ENCODE measurements around the gene RGS1.

Gene RGS1

GRCh38 chr1:192529031-192529755 is 46.4 kb upstream of the RGS1 start (continued):
- no peak for TF ChIP-seq ZSCAN30 (tag by site-specific recombination; IDR thresholded peaks at IDR 0.05)
- TF ChIP-seq INSM2 (tag by site-specific recombination; IDR thresholded peaks at IDR 0.05), result no peak
- no peak for TF ChIP-seq ZNF623 (tag by site-specific recombination; IDR thresholded peaks at IDR 0.05)
- no peak for TF ChIP-seq ZBTB48 (tag by site-specific recombination; IDR thresholded peaks at IDR 0.05)
- TF ChIP-seq OSR2 (tag by site-specific recombination; IDR thresholded peaks at IDR 0.05), result no peak
- TF ChIP-seq ZBTB20 (tag by site-specific recombination; IDR thresholded peaks at IDR 0.05), result no peak

GRCh38 chr1:192529811-192530210 is 45.8 kb upstream of the RGS1 start:
- CTCF ChIA-PET, result no interaction called here
- H3K36me3 ChIP-seq (ENCODE audit: control insufficient read depth in 2 of 2, insufficient read depth in 1 of 2, low read length in 2 of 2), result no peaks in the 10 kb centered on the region
- no peak overlapping the region for H3K4me3 ChIP-seq (ENCODE audit: low read depth, low read length)
- H3K4me1 ChIP-seq (ENCODE audit: control insufficient read depth, insufficient read depth, low read length), result no peaks in the 10 kb centered on the region
- TF ChIP-seq ZNF433 (tag by site-specific recombination; IDR thresholded peaks at IDR 0.05; ENCODE audit: low read depth), result no peak
- no peak for TF ChIP-seq BCL11B (tag by site-specific recombination; IDR thresholded peaks at IDR 0.05; ENCODE audit: low read depth)
- no peak for TF ChIP-seq YY1 (tag by site-specific recombination; IDR thresholded peaks at IDR 0.05)
- TF ChIP-seq ZNF843 (tag by site-specific recombination; IDR thresholded peaks at IDR 0.05), result no peak
- no peak for TF ChIP-seq ZNF488 (tag by site-specific recombination; IDR thresholded peaks at IDR 0.05)
- TF ChIP-seq ZNF792 (tag by site-specific recombination; IDR thresholded peaks at IDR 0.05), result no peak
- TF ChIP-seq TCF7L2 (IDR thresholded peaks at IDR 0.05; ENCODE audit: borderline replicate concordance, low read depth, low read length), result no peak
- TF ChIP-seq ZNF645 (tag by site-specific recombination; IDR thresholded peaks at IDR 0.05), result no peak
- no peak for TF ChIP-seq ZNF223 (tag by site-specific recombination; IDR thresholded peaks at IDR 0.05)
- TF ChIP-seq ZNF132 (tag by site-specific recombination; IDR thresholded peaks at IDR 0.05; ENCODE audit: borderline replicate concordance), result no peak
- no peak for TF ChIP-seq ZNF626 (tag by site-specific recombination; IDR thresholded peaks at IDR 0.05)
- TF ChIP-seq ZNF629 (tag by site-specific recombination; IDR thresholded peaks at IDR 0.05), result no peak
- no peak for TF ChIP-seq ZNF560 (tag by site-specific recombination; IDR thresholded peaks at IDR 0.05; ENCODE audit: borderline replicate concordance)
- no peak for TF ChIP-seq ZNF48 (tag by site-specific recombination; IDR thresholded peaks at IDR 0.05)
- TF ChIP-seq, protein P1, sequence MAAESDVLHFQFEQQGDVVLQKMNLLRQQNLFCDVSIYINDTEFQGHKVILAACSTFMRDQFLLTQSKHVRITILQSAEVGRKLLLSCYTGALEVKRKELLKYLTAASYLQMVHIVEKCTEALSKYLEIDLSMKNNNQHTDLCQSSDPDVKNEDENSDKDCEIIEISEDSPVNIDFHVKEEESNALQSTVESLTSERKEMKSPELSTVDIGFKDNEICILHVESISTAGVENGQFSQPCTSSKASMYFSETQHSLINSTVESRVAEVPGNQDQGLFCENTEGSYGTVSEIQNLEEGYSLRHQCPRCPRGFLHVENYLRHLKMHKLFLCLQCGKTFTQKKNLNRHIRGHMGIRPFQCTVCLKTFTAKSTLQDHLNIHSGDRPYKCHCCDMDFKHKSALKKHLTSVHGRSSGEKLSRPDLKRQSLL (tag by site-specific recombination; IDR thresholded peaks at IDR 0.05), result no peak
- POLR2A ChIA-PET, result no interaction called here
- no peaks in the 10 kb centered on the region for H3K9me3 ChIP-seq (ENCODE audit: control insufficient read depth, insufficient read depth, low read depth, low read length)
- H3K27ac ChIP-seq (ENCODE audit: extremely low read depth, low read depth, low read length), result no peak overlapping the region

Data from HEK293 (cell line).